ENCODE measurements around the gene CPNE5. TPM values are rescaled to one million over a fixed set of nuclear protein-coding genes. Genes with fewer than 3 reads are reported as not detected.
A peak's percentile ranks its signal among the peaks of the same experiment; 100 is the strongest.

Gene CPNE5
- total and polyA plus RNA-seq, 9 of the 15 experiments (the other 6 are each of a cell fraction or from before 2014, with no cell fraction given): 0.14 to 1.0 (median 0.46) TPM; not detected in 2

- TF ChIP-seq ZNF408 (CRISPR knock-in tag; IDR thresholded peaks at IDR 0.05; ENCODE audit: low read depth): no peak
- peak; percentile 82 for TF ChIP-seq MAFF (IDR thresholded peaks at IDR 0.05; ENCODE audit: low read length)
- no peak for TF ChIP-seq SIRT6 (IDR thresholded peaks at IDR 0.05; ENCODE audit: low read depth, low read length)
- no peak for TF ChIP-seq POLR3A (IDR thresholded peaks at IDR 0.05; ENCODE audit: borderline replicate concordance, extremely low read depth, insufficient read depth, insufficient read length)
- no peak for TF ChIP-seq ZNF282 (CRISPR knock-in tag; IDR thresholded peaks at IDR 0.05)
- TF ChIP-seq, protein P1, sequence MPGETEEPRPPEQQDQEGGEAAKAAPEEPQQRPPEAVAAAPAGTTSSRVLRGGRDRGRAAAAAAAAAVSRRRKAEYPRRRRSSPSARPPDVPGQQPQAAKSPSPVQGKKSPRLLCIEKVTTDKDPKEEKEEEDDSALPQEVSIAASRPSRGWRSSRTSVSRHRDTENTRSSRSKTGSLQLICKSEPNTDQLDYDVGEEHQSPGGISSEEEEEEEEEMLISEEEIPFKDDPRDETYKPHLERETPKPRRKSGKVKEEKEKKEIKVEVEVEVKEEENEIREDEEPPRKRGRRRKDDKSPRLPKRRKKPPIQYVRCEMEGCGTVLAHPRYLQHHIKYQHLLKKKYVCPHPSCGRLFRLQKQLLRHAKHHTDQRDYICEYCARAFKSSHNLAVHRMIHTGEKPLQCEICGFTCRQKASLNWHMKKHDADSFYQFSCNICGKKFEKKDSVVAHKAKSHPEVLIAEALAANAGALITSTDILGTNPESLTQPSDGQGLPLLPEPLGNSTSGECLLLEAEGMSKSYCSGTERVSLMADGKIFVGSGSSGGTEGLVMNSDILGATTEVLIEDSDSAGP (CRISPR knock-in tag; IDR thresholded peaks at IDR 0.05): no peak
- TF ChIP-seq, protein P2, sequence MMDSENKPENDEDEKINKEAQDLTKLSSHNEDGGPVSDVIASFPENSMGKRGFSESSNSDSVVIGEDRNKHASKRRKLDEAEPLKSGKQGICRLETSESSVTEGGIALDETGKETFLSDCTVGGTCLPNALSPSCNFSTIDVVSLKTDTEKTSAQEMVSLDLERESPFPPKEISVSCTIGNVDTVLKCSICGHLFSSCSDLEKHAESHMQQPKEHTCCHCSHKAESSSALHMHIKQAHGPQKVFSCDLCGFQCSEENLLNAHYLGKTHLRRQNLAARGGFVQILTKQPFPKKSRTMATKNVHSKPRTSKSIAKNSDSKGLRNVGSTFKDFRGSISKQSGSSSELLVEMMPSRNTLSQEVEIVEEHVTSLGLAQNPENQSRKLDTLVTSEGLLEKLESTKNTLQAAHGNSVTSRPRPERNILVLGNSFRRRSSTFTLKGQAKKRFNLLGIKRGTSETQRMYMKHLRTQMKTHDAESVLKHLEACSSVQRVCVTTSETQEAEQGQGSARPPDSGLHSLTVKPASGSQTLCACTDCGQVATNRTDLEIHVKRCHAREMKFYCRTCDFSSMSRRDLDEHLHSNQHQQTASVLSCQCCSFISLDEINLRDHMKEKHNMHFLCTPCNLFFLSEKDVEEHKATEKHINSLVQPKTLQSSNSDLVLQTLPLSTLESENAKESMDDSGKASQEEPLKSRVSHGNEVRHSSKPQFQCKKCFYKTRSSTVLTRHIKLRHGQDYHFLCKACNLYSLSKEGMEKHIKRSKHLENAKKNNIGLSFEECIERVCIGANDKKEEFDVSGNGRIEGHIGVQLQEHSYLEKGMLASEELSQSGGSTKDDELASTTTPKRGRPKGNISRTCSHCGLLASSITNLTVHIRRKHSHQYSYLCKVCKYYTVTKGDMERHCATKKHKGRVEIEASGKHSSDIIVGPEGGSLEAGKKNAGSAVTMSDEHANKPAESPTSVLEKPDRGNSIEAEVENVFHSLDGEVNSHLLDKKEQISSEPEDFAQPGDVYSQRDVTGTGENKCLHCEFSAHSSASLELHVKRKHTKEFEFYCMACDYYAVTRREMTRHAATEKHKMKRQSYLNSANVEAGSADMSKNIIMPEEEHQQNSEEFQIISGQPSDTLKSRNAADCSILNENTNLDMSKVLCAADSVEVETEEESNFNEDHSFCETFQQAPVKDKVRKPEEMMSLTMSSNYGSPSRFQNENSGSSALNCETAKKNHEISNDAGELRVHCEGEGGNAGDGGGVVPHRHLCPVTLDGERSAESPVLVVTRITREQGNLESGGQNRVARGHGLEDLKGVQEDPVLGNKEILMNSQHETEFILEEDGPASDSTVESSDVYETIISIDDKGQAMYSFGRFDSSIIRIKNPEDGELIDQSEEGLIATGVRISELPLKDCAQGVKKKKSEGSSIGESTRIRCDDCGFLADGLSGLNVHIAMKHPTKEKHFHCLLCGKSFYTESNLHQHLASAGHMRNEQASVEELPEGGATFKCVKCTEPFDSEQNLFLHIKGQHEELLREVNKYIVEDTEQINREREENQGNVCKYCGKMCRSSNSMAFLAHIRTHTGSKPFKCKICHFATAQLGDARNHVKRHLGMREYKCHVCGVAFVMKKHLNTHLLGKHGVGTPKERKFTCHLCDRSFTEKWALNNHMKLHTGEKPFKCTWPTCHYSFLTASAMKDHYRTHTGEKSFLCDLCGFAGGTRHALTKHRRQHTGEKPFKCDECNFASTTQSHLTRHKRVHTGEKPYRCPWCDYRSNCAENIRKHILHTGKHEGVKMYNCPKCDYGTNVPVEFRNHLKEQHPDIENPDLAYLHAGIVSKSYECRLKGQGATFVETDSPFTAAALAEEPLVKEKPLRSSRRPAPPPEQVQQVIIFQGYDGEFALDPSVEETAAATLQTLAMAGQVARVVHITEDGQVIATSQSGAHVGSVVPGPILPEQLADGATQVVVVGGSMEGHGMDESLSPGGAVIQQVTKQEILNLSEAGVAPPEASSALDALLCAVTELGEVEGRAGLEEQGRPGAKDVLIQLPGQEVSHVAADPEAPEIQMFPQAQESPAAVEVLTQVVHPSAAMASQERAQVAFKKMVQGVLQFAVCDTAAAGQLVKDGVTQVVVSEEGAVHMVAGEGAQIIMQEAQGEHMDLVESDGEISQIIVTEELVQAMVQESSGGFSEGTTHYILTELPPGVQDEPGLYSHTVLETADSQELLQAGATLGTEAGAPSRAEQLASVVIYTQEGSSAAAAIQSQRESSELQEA (IDR thresholded peaks at IDR 0.05; ENCODE audit: low read depth): no peak
- TF ChIP-seq FOXP1 (CRISPR knock-in tag; IDR thresholded peaks at IDR 0.05): no peak; the same call in 1 of the 2 replicates
- no peak for TF ChIP-seq ZNF354B (CRISPR knock-in tag; IDR thresholded peaks at IDR 0.05)
- TF ChIP-seq SMARCA5 (IDR thresholded peaks at IDR 0.05): no peak
- no peak for TF ChIP-seq CCAR2 (IDR thresholded peaks at IDR 0.05; ENCODE audit: low read depth, low read length)
Measured at GRCh38 chr6:36885461-36886401, 46.5 kb upstream of the CPNE5 start, which contains the start of gene C6orf89 (continued).
